ENCODE results near the gene RNFT2. TPM values are rescaled to one million over a fixed set of nuclear protein-coding genes. Genes with fewer than 3 reads are reported as not detected.

The RNFT2 gene
- total RNA-seq, 1 donor from 2014 or later, result 20.0 TPM

DNA sequence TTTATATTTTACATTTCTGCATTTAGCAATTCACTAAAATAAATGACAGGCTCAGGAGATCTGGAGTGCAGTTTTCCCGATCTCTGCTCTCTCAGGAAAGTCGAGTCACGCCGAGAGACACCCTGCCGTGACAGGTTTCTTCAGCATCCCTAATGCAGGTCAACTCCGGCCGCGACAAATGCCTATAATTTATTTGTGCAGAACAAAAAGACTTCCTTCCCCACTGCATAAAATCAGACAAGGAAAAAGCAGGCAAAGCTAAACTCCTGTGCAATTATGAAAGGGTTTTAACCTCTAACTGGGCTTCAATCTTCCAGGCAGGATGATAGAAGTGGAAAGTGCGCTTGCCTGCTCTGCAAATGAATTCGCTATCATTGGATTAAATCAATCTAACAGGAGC is 28.3 kb upstream of the RNFT2 start:
- no peaks in the 10 kb centered on the region for H3K9me3 Mint-ChIP-seq (ENCODE audit: unreplicated experiment)
- DNase-seq (ENCODE audit: low spot score), result no peak
- peak overlapping the region; percentile 18 for H3K27ac Mint-ChIP-seq (ENCODE audit: unreplicated experiment)
- H3K4me1 Mint-ChIP-seq (ENCODE audit: unreplicated experiment), result no peaks in the 10 kb centered on the region
- H3K4me3 Mint-ChIP-seq (ENCODE audit: unreplicated experiment), result no peak overlapping the region
- peaks cover 6% of the 10 kb centered on the region for H3K36me3 Mint-ChIP-seq (ENCODE audit: low read depth, unreplicated experiment)
- TF ChIP-seq CTCF (IDR thresholded peaks at IDR 0.05; ENCODE audit: unreplicated experiment), result no peak
- H3K27me3 Mint-ChIP-seq (ENCODE audit: unreplicated experiment), result no peaks in the 10 kb centered on the region

GRCh38 chr12:116710370-116711150 is 27.6 kb upstream of the RNFT2 start:
- no peak overlapping the region for H3K4me3 Mint-ChIP-seq (ENCODE audit: unreplicated experiment)
- no peak for DNase-seq (ENCODE audit: low spot score)
- TF ChIP-seq CTCF (IDR thresholded peaks at IDR 0.05; ENCODE audit: unreplicated experiment), result no peak
- no peak overlapping the region for H3K27ac Mint-ChIP-seq (ENCODE audit: unreplicated experiment)
- no peaks in the 10 kb centered on the region for H3K9me3 Mint-ChIP-seq (ENCODE audit: unreplicated experiment)
- H3K27me3 Mint-ChIP-seq (ENCODE audit: unreplicated experiment), result no peaks in the 10 kb centered on the region
- H3K36me3 Mint-ChIP-seq (ENCODE audit: low read depth, unreplicated experiment), result peaks cover 14% of the 10 kb centered on the region
- no peaks in the 10 kb centered on the region for H3K4me1 Mint-ChIP-seq (ENCODE audit: unreplicated experiment)

DNA sequence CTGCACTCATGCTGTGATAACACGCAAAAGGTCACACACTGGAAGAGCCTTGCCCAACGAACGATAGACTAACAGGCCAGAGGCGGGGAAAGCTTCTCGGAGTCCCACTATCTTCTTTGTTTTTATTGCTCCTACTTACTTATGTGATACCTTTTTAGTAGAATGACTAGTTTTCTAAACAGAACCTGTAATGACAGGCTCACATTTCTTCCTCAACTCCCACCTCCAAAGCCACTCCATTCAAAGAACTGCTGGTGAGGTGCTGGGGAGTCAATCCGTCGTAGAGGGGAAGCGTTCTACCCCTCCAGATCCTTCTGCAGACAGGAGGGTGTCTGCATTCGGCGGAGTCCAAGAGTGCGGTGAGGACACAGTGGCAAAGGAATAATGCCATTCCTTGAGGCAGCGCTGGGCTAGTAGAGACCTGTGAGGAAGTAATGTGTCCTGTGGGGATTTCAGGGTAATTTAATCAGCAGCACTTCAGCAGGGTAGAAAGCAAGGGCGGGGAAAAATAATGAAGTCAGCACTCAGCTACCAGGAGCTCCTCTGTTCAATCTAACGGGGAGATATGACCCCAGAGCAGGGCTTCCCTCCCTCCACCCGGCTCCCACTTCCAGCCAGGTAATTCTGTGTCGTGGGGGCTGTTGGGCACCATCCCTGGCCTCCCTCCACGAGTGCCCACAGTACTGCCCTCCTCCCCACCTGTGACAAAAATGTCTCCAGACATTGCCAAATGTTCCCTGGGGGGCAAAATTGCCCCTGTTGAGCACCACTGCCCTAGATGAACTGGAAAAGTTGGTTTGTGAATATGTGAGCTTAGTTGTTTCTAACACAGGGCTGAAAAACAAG is 25.4 kb upstream of the RNFT2 start:
- DNase-seq (ENCODE audit: low spot score), result no peak
- no peak overlapping the region for H3K4me3 Mint-ChIP-seq (ENCODE audit: unreplicated experiment)
- peaks cover 26% of the 10 kb centered on the region for H3K36me3 Mint-ChIP-seq (ENCODE audit: low read depth, unreplicated experiment)
- no peak for TF ChIP-seq CTCF (IDR thresholded peaks at IDR 0.05; ENCODE audit: unreplicated experiment)
- no peak overlapping the region for H3K27ac Mint-ChIP-seq (ENCODE audit: unreplicated experiment)
- no peaks in the 10 kb centered on the region for H3K9me3 Mint-ChIP-seq (ENCODE audit: unreplicated experiment)
- no peaks in the 10 kb centered on the region for H3K27me3 Mint-ChIP-seq (ENCODE audit: unreplicated experiment)
- no peaks in the 10 kb centered on the region for H3K4me1 Mint-ChIP-seq (ENCODE audit: unreplicated experiment)

GRCh38 chr12:116713527-116713926 is 24.6 kb upstream of the RNFT2 start:
- no peak overlapping the region for H3K27ac Mint-ChIP-seq (ENCODE audit: unreplicated experiment)
- TF ChIP-seq CTCF (IDR thresholded peaks at IDR 0.05; ENCODE audit: unreplicated experiment), result no peak

DNA sequence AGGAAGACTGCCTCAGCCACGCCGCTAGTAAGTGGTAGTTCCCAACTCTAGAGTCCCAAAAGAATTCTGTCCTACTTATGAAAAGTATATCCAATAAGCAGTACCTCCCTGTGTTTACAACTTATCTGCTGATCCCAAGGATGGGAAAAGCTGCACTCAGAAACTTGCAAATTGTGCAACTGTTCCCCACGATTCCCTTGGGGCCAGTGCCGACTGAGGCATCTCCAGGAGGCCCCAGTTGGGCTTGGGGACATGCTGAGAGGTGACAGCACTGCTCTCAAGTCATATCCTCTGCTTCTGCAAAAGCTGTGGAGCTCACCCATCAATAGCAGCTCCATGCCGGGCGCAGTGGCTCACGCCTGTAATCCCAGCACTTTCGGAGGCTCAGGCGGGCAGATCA is 23.9 kb upstream of the RNFT2 start:
- Mint-ChIP-seq H3K27me3 (ENCODE audit: unreplicated experiment) (peaks cover 3% of the 10 kb centered on the region), H3K36me3 (ENCODE audit: low read depth, unreplicated experiment) (peaks cover 26% of the 10 kb centered on the region), H3K9me3 (ENCODE audit: unreplicated experiment) (no peaks in the 10 kb centered on the region), H3K4me3 (ENCODE audit: unreplicated experiment) (no peak overlapping the region), H3K27ac (ENCODE audit: unreplicated experiment) (no peak overlapping the region), H3K4me1 (ENCODE audit: unreplicated experiment) (peaks cover 5% of the 10 kb centered on the region)
- no peak for DNase-seq (ENCODE audit: low spot score)
- no peak for TF ChIP-seq CTCF (IDR thresholded peaks at IDR 0.05; ENCODE audit: unreplicated experiment)

More at GRCh38 chr12:116713527-116713926, 24.6 kb upstream of the RNFT2 start:
- Mint-ChIP-seq H3K4me3 (ENCODE audit: unreplicated experiment) (no peak overlapping the region), H3K9me3 (ENCODE audit: unreplicated experiment) (no peaks in the 10 kb centered on the region), H3K27me3 (ENCODE audit: unreplicated experiment) (peaks cover under 1% of the 10 kb centered on the region), H3K36me3 (ENCODE audit: low read depth, unreplicated experiment) (peaks cover 26% of the 10 kb centered on the region), H3K4me1 (ENCODE audit: unreplicated experiment) (peaks cover under 1% of the 10 kb centered on the region)
- DNase-seq (ENCODE audit: low spot score), result no peak

All from endothelial cell (in vitro differentiated cells).